SU-DHL-6 (cell line): ENCODE data around the gene PTPRG.

Experiments
- H2AFZ ChIP-seq: fragments of 200-600 bp; sonication (generic); 2 replicates; pipeline ENCODE4 v1.6.1; 2014; ENCODE audit warnings: low read depth, mild to moderate bottlenecking, moderate library complexity, mixed read lengths, antibody characterized with exemption, low read length; ENCODE audit not compliant: severe bottlenecking
- H3F3A ChIP-seq: fragments of 200-600 bp; shearing (Covaris generic); 2 replicates; pipeline ENCODE4 v1.6.0; 2016; ENCODE audit warnings: antibody characterized with exemption, mild to moderate bottlenecking; ENCODE audit not compliant: insufficient read depth
- H3K27ac ChIP-seq: fragments of 200-600 bp; sonication (generic); 2 replicates; pipeline ENCODE4 v1.5.1; 2016; ENCODE audit warnings: low read depth, mild to moderate bottlenecking, low read length, moderate library complexity, mixed read lengths
- H3K27me3 ChIP-seq: fragments of 200-600 bp; sonication (generic), shearing (Covaris generic); 2 replicates; pipeline ENCODE4 v1.6.0; 2014; ENCODE audit warnings: mild to moderate bottlenecking, low read length
- H3K36me3 ChIP-seq: fragments of 200-600 bp; sonication (generic); 2 replicates; pipeline ENCODE4 v1.6.1; 2014; ENCODE audit warnings: mild to moderate bottlenecking, low read length, mixed read lengths
- H3K4me2 ChIP-seq: fragments of 300-600, 200-600 bp; shearing (Covaris generic), sonication (generic); 2 replicates; pipeline ENCODE4 v1.6.0; 2014; ENCODE audit warnings: low read length, low read depth, mild to moderate bottlenecking; ENCODE audit not compliant: poor library complexity, severe bottlenecking
- H3K4me3 ChIP-seq: fragments of 200-600 bp; sonication (generic); 2 replicates; pipeline ENCODE4 v1.5.1; 2014; ENCODE audit warnings: antibody characterized with exemption, low read length, mild to moderate bottlenecking, mixed read lengths; ENCODE audit not compliant: insufficient read depth, poor library complexity, severe bottlenecking
- H3K79me2 ChIP-seq: fragments of 200-600 bp; sonication (generic); 2 replicates; pipeline ENCODE4 v1.6.1; 2014; ENCODE audit warnings: mild to moderate bottlenecking, low read length, moderate library complexity; ENCODE audit not compliant: insufficient read depth
- H3K9ac ChIP-seq: fragments of 200-600 bp; sonication (generic); 2 replicates; pipeline ENCODE4 v1.7.0; 2014; ENCODE audit warnings: mild to moderate bottlenecking, low read length
- H3K9me2 ChIP-seq: fragments of 200-600 bp; sonication (generic); replicated peaks from 2 replicates; pipeline ENCODE4 v1.6.1; 2014; ENCODE audit warnings: low read length; ENCODE audit not compliant: insufficient read depth
- H3K9me3 ChIP-seq: fragments of 200-600 bp; sonication (generic); 2 replicates; pipeline ENCODE4 v1.6.1; 2014; ENCODE audit warnings: low read length, mixed read lengths; ENCODE audit not compliant: insufficient read depth
- H4K20me1 ChIP-seq: fragments of 200-600 bp; sonication (generic); 2 replicates; pipeline ENCODE4 v1.6.1; 2014; ENCODE audit warnings: low read depth, mild to moderate bottlenecking, antibody characterized with exemption, low read length, moderate library complexity, mixed read lengths
- EZH2phosphoT487 ChIP-seq: fragments of 200-600 bp; sonication (generic), shearing (Covaris generic); conservative IDR thresholded peaks from 2 replicates; pipeline ENCODE4 v1.6.1; 2018; ENCODE audit warnings: mild to moderate bottlenecking, antibody characterized with exemption, low read length, moderate library complexity, mixed read lengths
- TF ChIP-seq, protein P1 (sequence below): fragments of 200-600 bp; sonication (generic); IDR thresholded peaks from one replicate; pipeline ENCODE4 v1.5.1; 2017; ENCODE audit warnings: antibody characterized with exemption, mild to moderate bottlenecking, low read length, moderate library complexity; ENCODE audit not compliant: insufficient read depth, poor library complexity, severe bottlenecking

The PTPRG gene

DNA sequence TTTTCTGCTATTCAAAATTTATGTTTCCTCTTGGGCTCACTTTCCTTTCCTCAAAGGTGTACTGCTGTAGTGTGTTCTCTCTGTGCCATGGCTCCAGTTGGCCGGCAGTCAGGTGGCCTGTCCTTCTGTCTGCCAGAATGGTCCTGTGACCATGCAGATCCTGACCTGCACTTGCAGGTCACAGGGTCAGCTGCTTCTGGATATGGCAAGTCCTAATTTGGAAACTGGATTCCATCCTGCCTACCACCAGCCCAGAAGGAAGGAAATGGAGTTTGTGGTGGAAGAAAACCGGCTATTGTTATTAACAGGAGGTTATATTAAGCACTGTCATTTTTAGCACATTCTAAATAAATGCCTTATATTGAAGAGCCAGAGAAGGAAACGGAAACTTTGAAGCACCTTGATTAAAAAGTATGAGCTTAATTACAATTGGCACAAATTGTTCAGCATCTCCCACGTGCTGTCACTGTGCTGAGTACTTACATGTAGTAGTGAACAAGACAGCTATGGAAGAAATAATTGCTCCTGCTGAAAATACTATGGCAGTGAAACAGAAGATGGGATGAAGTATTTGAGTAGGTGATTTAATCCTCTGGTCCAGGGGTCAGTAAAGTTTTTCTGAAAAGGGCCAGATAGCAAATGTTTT is 362.8 kb downstream of the PTPRG start:
- Histone ChIP-seq H3K27ac (no peak overlapping the region), H3K79me2 (no peaks in the 10 kb centered on the region), H2AFZ (no peak overlapping the region), H3K9ac (no peak overlapping the region), H3K4me3 (no peak overlapping the region), H3K9me3 (no peaks in the 10 kb centered on the region), H3K9me2 (no peaks in the 10 kb centered on the region), H3F3A (no peaks in the 10 kb centered on the region), H4K20me1 (no peaks in the 10 kb centered on the region), H3K36me3 (no peaks in the 10 kb centered on the region), H3K27me3 (no peaks in the 10 kb centered on the region), H3K4me2 (no peak overlapping the region)
- TF ChIP-seq EZH2phosphoT487, result no peak
- TF ChIP-seq, protein P1, sequence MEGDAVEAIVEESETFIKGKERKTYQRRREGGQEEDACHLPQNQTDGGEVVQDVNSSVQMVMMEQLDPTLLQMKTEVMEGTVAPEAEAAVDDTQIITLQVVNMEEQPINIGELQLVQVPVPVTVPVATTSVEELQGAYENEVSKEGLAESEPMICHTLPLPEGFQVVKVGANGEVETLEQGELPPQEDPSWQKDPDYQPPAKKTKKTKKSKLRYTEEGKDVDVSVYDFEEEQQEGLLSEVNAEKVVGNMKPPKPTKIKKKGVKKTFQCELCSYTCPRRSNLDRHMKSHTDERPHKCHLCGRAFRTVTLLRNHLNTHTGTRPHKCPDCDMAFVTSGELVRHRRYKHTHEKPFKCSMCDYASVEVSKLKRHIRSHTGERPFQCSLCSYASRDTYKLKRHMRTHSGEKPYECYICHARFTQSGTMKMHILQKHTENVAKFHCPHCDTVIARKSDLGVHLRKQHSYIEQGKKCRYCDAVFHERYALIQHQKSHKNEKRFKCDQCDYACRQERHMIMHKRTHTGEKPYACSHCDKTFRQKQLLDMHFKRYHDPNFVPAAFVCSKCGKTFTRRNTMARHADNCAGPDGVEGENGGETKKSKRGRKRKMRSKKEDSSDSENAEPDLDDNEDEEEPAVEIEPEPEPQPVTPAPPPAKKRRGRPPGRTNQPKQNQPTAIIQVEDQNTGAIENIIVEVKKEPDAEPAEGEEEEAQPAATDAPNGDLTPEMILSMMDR, result no peak

DNA sequence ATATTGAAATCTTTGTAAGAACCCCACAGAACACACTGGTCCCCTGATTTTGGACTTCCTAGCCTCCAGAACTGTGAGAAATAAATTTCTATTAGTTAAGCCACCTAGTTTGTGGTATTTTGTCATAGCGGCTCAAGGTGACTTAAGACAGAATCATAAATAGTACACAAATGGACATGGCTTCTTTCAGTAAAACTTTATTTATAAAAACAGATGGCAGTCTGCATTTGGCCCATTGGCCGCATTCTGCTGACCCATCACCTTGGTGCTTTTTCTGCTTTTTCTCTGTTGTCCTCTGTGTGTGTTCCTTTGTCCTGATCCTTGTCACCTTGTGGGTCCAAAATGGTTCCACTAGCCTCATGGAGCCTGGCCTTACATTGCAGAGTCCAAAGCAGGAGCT is 363.6 kb downstream of the PTPRG start:
- no peaks in the 10 kb centered on the region for H3K36me3 ChIP-seq
- H3K79me2 ChIP-seq, result no peaks in the 10 kb centered on the region
- no peaks in the 10 kb centered on the region for H4K20me1 ChIP-seq
- no peak overlapping the region for H3K4me3 ChIP-seq
- H3F3A ChIP-seq, result no peaks in the 10 kb centered on the region
- H3K9ac ChIP-seq, result no peak overlapping the region
- no peak for TF ChIP-seq EZH2phosphoT487
- TF ChIP-seq, protein P1, result no peak
- no peak overlapping the region for H3K4me2 ChIP-seq
- H3K27me3 ChIP-seq, result no peaks in the 10 kb centered on the region
- H2AFZ ChIP-seq, result no peak overlapping the region
- no peaks in the 10 kb centered on the region for H3K9me2 ChIP-seq
- H3K9me3 ChIP-seq, result no peaks in the 10 kb centered on the region
- H3K27ac ChIP-seq, result no peak overlapping the region

DNA sequence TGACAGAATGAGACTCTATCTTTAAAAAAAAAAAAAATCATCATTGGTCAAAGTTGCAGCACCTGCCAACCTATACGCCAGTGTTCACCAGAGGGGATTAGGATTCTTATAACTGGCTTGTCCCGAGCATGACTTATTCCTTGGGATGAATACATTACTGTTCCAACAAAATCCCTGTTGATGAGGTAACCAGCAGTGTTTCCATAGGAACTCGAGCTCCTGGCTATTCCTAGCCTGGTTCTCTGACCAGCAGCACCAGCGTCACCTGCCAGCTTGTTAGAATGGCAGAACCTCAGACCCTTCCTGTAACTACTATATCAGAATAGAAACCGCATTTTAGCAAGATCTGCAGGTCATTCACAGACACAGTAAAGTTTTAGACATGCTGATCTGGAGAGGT is 364.4 kb downstream of the PTPRG start:
- Histone ChIP-seq H3K4me3 (no peak overlapping the region), H3K79me2 (no peaks in the 10 kb centered on the region), H3K27ac (no peak overlapping the region), H3K9me2 (no peaks in the 10 kb centered on the region), H3K9ac (no peak overlapping the region), H3K27me3 (no peaks in the 10 kb centered on the region), H2AFZ (no peak overlapping the region), H3K36me3 (no peaks in the 10 kb centered on the region), H3K4me2 (no peak overlapping the region), H3F3A (no peaks in the 10 kb centered on the region), H4K20me1 (no peaks in the 10 kb centered on the region), H3K9me3 (no peaks in the 10 kb centered on the region)
- TF ChIP-seq, protein P1, result no peak
- TF ChIP-seq EZH2phosphoT487, result no peak

DNA sequence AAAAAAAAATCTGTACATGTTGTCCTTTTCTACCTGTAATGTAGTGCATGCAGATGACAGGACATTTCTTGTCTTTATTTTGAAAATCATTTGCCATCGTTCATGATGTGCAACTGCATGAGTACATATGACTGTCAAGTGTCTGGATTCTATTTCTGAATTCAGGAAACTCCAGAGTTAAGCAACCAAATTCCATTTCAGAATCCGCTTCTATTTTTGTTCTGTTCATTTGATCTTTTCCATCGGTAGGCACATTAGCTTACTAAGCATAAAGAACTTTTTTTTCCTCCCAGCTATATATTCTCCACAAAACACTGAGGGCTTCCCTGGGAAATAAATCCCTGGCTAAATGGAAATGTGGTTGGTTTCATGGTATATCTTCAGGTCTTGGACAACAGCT is 365.6 kb downstream of the PTPRG start:
- no peaks in the 10 kb centered on the region for H3K9me3 ChIP-seq
- no peaks in the 10 kb centered on the region for H3K79me2 ChIP-seq
- no peaks in the 10 kb centered on the region for H3K9me2 ChIP-seq
- no peaks in the 10 kb centered on the region for H3K36me3 ChIP-seq
- H2AFZ ChIP-seq, result no peak overlapping the region
- H3K4me2 ChIP-seq, result no peak overlapping the region
- no peaks in the 10 kb centered on the region for H3F3A ChIP-seq
- H3K27ac ChIP-seq, result no peak overlapping the region
- no peak overlapping the region for H3K4me3 ChIP-seq
- no peaks in the 10 kb centered on the region for H4K20me1 ChIP-seq
- no peaks in the 10 kb centered on the region for H3K27me3 ChIP-seq
- TF ChIP-seq, protein P1, result no peak
- no peak for TF ChIP-seq EZH2phosphoT487
- no peak overlapping the region for H3K9ac ChIP-seq
